ENCODE measurements around the gene CCDC148. TPM values are rescaled to one million over a fixed set of nuclear protein-coding genes. Genes with fewer than 3 reads are reported as not detected.

CCDC148 gene
- total and polyA plus RNA-seq, 4 donors = 0.02 to 0.42 (median 0.31) TPM

DNA sequence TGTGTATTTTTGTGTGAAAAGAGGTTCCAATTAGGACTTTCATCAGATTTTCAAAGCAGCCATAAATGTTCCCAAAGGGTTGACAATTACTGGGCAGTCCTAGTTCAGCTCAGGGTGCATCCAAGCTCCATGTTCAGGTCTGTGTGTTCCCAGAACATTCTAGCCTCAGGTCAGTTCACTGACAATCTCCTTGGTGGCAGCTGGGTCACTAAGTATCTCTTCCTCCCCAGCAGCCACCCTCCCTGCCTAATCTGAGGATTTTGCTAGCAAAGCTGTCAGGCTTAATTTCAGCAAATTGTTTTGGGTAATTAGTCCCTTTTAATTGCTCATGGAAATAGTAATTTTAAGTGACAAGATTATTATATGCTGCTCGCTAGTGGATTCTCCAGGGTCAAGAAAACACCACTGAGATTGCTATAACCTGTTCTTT lies 325.1 kb downstream of the CCDC148 start:
- Histone ChIP-seq H3K4me3 (ENCODE audit: low read depth in 1 of 3, low read length in 3 of 3) (peak overlapping the region in 1 of 3 donors; percentile 11), H3K27me3 (ENCODE audit: control insufficient read depth in 4 of 4, insufficient read depth in 4 of 4, low read length in 3 of 4) (no peaks in the 10 kb centered on the region), H3K36me3 (ENCODE audit: control insufficient read depth in 4 of 4, insufficient read depth in 3 of 4, low read depth in 1 of 4, low read length in 3 of 4) (no peaks in the 10 kb centered on the region), H3K27ac (ENCODE audit: low read depth in 1 of 2, low read length in 2 of 2) (peak overlapping the region; percentile 84 to 87), H3K9me3 (ENCODE audit: control insufficient read depth in 4 of 4, low read length in 3 of 4) (no peaks in the 10 kb centered on the region), H3K9ac (ENCODE audit: low read depth in 1 of 2, low read length in 2 of 2) (peak overlapping the region in 1 of 2 donors; percentile 10), H3K4me1 (ENCODE audit: control insufficient read depth in 4 of 4, insufficient read depth in 4 of 4, low read length in 3 of 4) (peaks cover 9 to 66% (median 50%) of the 10 kb centered on the region in 4 donors)
- TF ChIP-seq RXRA (IDR thresholded peaks at IDR 0.05) (no peak), YY1 (IDR thresholded peaks at IDR 0.05) (no peak), FOXA1 (IDR thresholded peaks at IDR 0.05) (no peak), GABPA (IDR thresholded peaks at IDR 0.05 in 1 of 2, conservative IDR thresholded peaks at IDR 0.05 in 1 of 2) (no peak), RAD21 (IDR thresholded peaks at IDR 0.05) (no peak), FOXA2 (IDR thresholded peaks at IDR 0.05) (no peak), HNF4A (conservative IDR thresholded peaks at IDR 0.05) (no peak), SP1 (IDR thresholded peaks at IDR 0.05) (no peak), NR2F2 (IDR thresholded peaks at IDR 0.05) (no peak), HNF4G (IDR thresholded peaks at IDR 0.05) (no peak)
- TF ChIP-seq, protein P1, sequence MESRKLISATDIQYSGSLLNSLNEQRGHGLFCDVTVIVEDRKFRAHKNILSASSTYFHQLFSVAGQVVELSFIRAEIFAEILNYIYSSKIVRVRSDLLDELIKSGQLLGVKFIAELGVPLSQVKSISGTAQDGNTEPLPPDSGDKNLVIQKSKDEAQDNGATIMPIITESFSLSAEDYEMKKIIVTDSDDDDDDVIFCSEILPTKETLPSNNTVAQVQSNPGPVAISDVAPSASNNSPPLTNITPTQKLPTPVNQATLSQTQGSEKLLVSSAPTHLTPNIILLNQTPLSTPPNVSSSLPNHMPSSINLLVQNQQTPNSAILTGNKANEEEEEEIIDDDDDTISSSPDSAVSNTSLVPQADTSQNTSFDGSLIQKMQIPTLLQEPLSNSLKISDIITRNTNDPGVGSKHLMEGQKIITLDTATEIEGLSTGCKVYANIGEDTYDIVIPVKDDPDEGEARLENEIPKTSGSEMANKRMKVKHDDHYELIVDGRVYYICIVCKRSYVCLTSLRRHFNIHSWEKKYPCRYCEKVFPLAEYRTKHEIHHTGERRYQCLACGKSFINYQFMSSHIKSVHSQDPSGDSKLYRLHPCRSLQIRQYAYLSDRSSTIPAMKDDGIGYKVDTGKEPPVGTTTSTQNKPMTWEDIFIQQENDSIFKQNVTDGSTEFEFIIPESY (IDR thresholded peaks at IDR 0.05) = no peak
- no peak for DNase-seq (ENCODE audit: low spot score)
- 36% methylated on average over 1 of the region's 1 CpG for WGBS

DNA sequence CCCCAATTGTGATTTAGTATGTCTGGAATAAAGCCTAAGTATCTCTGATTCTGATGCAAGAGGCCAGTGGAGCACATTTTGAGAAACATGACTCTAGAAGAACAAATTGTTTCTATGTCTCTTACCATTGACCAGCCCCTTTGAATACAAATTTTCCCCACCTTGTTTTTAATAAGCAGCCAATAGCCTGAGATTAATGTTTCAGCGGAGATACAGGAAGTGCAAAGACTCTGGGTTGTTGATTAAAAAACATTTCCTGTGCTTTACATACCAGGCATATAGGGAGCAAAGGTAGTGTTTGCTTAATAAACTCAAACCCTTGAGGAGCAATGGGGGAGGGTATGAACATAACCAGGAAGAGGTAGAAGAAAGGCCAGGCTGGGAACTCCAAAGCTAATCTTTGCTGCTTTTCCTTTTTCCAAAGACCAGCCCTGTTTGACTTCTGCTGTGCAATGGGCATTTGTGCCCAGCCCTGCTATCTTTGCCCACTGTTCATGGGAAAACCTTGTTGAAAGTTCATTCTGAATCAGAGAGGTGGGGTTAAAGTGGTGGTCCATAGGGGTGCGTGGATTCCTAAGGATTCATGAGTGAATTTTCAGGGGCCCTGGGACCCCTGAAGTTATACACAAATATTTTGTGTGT lies 325.6 kb downstream of the CCDC148 start:
- 49% methylated on average over 2 of the region's 2 CpGs for WGBS
- DNase-seq (ENCODE audit: low spot score) = no peak
- no peaks in the 10 kb centered on the region for H3K36me3 ChIP-seq (ENCODE audit: control insufficient read depth in 4 of 4, insufficient read depth in 3 of 4, low read depth in 1 of 4, low read length in 3 of 4)
- peak overlapping the region in 1 of 2 donors; percentile 10 for H3K9ac ChIP-seq (ENCODE audit: low read depth in 1 of 2, low read length in 2 of 2)
- no peaks in the 10 kb centered on the region for H3K27me3 ChIP-seq (ENCODE audit: control insufficient read depth in 4 of 4, insufficient read depth in 4 of 4, low read length in 3 of 4)
- TF ChIP-seq TAF1 (conservative IDR thresholded peaks at IDR 0.05) (no peak), ATF3 (IDR thresholded peaks at IDR 0.05) (peak; percentile 68), HNF4G (IDR thresholded peaks at IDR 0.05) (peak; percentile 54), JUND (IDR thresholded peaks at IDR 0.05) (peak; percentile 42 to 69), REST (IDR thresholded peaks at IDR 0.05) (no peak), FOXA1 (IDR thresholded peaks at IDR 0.05) (no peak), SP1 (IDR thresholded peaks at IDR 0.05) (peak; percentile 85), MAX (IDR thresholded peaks at IDR 0.05) (peak; percentile 46), EGR1 (IDR thresholded peaks at IDR 0.05; ENCODE audit: low read depth in 2 of 2) (no peak), NR2F2 (IDR thresholded peaks at IDR 0.05) (no peak), RAD21 (IDR thresholded peaks at IDR 0.05) (peak in 1 of 2 donors; percentile 24), RXRA (IDR thresholded peaks at IDR 0.05) (peak; percentile 46 to 58), HNF4A (conservative IDR thresholded peaks at IDR 0.05) (peak; percentile 67 to 79)
- no peaks in the 10 kb centered on the region for H3K9me3 ChIP-seq (ENCODE audit: control insufficient read depth in 4 of 4, low read length in 3 of 4)
- H3K4me3 ChIP-seq (ENCODE audit: low read depth in 1 of 3, low read length in 3 of 3) = no peak overlapping the region
- H3K4me1 ChIP-seq (ENCODE audit: control insufficient read depth in 4 of 4, insufficient read depth in 4 of 4, low read length in 3 of 4) = peaks cover 9 to 71% (median 52%) of the 10 kb centered on the region in 4 donors
- H3K27ac ChIP-seq (ENCODE audit: low read depth in 1 of 2, low read length in 2 of 2) = peak overlapping the region; percentile 84 to 87
